Femur (tissue), 1 donor: ENCODE measurements around the gene LPGAT1.

Experiments used
- DNase-seq: peaks from one replicate; pipeline ENCODE4 v3.0.0-alpha.2; 2017

LPGAT1 gene

GRCh38 chr1:211827051-211827450 lies 3.5 kb downstream of the LPGAT1 start:
- no peak for DNase-seq

DNA sequence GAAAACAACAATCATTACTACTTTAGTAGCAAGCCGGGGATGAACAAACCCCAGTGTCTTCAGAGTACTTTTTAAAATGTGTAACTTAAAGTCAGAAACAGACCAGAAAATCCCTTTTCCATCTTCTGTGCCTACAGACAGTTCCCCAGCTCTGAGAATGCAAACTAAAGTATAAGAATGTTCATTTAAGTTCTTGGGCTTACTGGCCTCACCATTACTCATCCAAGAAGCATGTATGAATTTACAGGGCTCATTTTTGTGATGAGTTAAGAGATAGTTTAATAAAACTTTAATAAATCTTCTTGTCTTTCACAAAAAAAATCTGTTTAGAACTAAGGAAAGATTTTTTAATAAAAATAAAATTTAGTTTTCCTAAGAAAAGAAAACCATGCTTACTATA lies 4.6 kb downstream of the LPGAT1 start:
- no peak for DNase-seq

- DNase-seq: no peak
These were observed 7.7 kb downstream of the LPGAT1 start for GRCh38 chr1:211822677-211823407.

- no peak for DNase-seq
These were observed 14.0 kb downstream of the LPGAT1 start for GRCh38 chr1:211816586-211816985.

DNA sequence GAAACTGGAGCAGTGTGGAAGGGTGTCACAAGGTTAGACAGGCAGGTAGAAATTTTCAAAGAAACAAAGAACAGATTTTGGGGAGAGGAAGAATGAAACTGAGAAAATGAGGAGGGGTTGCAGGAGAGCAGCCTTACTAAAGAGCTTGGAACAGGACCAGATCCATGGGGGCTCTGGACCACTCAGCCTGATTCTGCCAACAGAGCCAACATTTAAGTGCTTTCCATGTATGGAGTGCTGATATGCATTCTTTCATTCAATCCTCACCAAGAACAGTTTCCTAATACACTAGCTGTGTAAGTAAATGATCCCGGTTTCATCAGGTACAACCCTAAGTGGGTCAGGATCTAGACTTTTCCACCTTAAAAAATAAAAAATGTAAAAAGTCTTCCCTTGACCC lies 16.2 kb downstream of the LPGAT1 start:
- no peak for DNase-seq

DNA sequence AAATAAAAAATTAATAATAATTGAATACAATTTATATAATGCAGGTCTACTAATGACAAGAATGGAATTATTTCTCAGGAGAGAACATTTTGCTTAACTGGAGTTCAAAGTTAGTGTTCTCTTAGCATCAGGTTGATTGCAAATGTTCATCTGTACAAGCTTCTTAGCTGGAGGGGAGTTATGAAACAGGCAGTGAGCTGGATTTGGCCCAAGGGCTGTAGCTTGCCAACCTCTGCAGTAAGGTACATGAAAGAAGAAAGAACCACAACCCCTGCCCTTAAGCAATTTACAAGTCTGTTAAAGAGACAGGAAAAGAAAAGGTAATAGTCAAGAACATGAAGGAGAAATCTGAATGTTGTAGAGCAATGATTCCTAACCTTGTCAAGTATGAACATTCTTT lies 17.0 kb downstream of the LPGAT1 start:
- peak; percentile 31 for DNase-seq

DNA sequence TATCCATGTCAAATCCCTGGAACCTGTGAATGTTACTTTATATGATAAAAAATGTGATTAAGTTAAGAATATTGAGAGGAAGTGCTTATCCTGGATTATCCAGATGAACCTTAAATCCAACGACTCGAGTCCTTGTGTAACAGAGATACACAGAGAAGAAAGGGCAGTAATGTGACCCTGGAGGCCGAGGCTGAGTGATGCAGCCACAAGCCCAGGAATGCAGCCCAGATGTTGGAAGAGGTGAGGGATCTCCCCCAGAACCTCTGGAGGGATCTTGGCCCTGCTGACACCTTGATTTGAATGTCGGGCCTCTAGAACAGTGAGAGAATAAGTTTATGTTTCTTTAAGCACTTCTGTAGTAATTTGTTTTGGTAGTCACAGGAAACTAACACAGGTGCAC lies 18.0 kb downstream of the LPGAT1 start:
- no peak for DNase-seq

DNA sequence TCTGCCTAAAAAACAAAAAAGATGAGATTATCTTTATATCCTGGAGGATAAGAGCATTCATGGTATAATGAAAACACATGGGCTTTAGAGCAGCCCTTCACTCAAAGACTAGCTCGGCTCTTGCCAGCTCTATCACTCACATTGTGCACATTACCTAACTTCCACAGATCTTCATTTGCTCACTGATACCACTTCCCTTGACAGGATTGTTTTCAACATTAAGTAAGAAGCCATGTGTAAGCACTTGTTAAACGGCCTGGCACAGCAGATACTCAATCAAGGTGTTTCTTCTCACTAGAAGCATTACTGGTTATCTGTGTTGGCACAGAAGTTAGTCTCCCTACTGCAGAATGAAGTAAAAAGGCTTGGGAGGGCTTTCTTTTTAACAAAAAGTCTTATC lies 18.7 kb downstream of the LPGAT1 start:
- DNase-seq: no peak

GRCh38 chr1:211811126-211811525 lies 19.4 kb downstream of the LPGAT1 start:
- DNase-seq: no peak

DNA sequence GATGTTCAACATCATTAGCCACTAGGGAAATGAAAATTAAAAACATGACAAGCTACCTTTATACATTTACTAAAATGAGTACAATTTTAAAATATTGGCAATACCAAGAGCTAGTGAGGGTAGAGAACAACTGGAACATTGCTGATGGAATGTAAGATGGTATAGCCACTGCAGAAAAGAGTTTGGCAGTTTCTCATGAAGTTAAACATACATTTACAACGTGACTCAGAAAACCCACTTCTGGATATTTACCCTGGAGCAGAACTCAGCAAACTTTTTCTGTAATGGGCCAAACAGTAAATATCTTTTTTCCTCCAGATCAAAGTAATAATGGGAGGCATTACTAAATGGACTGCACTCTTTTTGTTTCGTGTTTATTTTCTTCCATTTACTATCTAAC lies 22.1 kb downstream of the LPGAT1 start:
- DNase-seq: no peak

DNA sequence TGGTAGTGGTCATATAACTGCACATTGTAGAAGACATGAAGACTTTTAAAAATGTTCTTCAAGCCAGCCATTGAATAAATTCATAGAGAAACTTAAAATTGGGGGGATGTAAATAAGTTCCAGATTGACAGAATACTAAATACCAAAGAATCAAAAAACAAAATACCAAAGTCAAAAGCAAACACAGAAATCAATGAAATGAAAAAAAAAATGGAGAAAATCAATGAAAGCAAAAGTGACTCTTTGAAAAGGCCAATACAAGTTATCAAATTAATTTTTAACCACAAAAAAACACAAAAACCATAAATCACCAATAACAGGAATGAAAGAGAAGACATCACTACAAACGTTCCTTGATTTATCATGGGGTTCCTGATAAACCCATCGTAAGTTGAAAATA lies 25.6 kb downstream of the LPGAT1 start:
- no peak for DNase-seq

GRCh38 chr1:211800925-211801607 lies 29.5 kb downstream of the LPGAT1 start:
- no peak for DNase-seq

- DNase-seq: no peak
These were observed 32.6 kb downstream of the LPGAT1 start for GRCh38 chr1:211797994-211798393.

- DNase-seq: no peak
These were observed 38.6 kb downstream of the LPGAT1 start for GRCh38 chr1:211791979-211792378.

DNA sequence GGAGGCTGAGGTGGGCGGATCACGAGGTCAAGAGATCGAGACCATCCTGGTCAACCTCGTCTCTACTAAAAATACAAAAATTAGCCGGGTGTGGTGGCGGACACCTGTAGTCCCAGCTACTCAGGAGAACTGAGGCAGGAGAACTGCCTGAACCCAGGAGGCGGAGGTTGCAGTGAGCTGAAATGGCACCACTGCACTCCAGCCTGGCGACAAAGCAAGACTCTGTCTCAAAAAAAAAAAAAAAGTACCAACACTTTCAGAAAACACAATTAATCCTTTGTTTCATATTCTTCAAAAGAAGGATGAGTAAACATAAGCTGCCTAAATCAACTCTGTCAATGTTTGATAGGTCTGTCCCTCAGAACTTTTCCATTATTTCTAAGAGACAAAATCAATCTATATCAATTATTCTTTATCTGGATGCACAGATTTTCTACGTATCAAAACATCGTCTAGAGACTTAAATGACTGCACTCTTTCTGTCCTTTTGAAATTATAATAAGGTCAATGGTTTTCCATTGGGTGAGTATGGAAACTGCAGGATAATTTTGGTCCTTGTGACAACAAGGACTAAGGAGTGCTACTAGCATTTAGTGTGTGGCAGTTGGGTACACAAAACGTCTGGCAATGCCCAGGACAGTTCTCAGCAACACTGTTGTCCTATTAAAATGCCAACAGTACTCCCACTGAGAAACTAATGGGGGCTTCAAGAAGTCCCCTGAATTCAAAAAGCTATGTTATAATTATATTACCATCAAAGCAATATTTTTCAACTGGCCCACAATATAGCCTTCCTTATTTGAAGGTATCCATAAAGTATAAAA lies 40.7 kb downstream of the LPGAT1 start:
- DNase-seq: no peak

DNA sequence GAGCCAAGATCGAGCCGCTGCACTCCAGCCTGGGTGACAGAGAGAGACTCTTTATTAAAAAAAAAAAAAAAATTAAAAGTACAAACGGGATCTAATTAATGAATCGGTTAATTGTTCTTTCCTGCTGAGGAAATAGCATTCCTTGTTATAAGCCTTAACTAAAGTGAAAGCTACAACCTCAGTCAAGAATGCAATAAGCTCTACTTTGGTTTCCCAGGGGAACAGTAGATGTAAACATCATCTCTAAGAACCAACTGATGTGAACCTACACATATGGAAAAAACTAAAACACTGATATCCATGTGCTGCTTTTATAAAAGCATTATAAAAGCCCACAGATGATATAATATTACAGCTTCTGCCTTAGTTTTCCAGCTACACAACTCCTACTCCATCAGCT lies 41.9 kb downstream of the LPGAT1 start:
- DNase-seq: no peak

- DNase-seq: no peak
These were observed 46.7 kb downstream of the LPGAT1 start for GRCh38 chr1:211783897-211784296.

GRCh38 chr1:211783266-211783665 lies 47.3 kb downstream of the LPGAT1 start:
- no peak for DNase-seq

- DNase-seq: no peak
These were observed 49.3 kb downstream of the LPGAT1 start for GRCh38 chr1:211781260-211781659.

DNA sequence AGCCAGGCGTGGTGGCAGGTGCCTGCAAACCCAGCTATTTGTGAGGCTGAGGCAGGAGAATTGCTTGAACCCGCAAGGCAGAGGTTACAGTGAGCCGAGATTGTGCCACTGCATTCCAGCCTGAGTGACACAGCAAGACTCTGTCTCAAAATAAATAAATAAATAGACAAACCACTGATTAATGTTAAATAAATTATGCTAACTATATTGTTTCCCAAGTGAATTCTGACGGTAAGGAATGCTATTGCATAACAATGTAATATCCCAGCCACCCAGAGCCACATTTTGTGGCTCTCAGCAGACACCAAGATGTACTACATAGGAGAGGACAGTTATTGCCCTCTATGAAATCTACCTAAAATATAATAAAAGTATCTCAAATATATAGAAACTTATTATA lies 55.4 kb downstream of the LPGAT1 start:
- no peak for DNase-seq

GRCh38 chr1:211764701-211765100 lies 65.9 kb downstream of the LPGAT1 start:
- no peak for DNase-seq

DNA sequence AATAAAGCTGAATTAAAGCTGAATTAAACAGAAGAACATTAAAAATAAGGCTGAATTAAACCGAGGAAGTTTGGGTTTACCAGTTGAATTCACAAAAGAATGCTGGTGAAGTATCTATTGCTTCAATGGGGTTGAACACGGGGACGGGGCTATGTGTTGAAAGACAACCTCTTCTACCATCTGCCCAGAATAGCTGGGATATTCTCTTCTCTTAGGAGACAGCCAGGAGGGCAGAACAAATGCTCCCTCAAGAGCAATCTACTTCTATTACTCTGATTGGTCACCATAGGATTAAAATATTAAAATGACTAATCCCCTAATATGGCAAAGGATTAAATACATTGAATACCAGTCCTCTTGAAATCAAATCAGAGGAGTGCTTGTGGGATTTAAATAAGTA lies 68.4 kb downstream of the LPGAT1 start:
- no peak for DNase-seq

DNA sequence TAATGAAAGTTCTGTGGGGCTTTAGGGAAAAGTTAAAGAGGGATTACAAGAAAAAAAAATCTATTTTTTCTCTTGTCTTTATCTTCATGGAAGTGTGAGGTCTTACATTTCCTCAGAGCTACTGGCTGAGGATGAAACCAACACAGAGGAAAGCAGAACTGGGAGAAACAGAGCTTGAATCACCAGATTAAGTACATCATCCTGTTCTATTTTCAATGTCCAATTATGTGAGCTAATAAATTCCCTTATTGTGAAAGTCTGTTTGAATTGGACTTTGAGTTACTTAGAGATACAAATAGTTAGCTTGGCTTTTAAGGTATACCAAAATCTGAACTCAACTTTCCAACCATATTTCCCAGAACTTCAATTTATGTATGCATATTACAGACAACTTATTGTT lies 69.2 kb downstream of the LPGAT1 start:
- DNase-seq: no peak

DNA sequence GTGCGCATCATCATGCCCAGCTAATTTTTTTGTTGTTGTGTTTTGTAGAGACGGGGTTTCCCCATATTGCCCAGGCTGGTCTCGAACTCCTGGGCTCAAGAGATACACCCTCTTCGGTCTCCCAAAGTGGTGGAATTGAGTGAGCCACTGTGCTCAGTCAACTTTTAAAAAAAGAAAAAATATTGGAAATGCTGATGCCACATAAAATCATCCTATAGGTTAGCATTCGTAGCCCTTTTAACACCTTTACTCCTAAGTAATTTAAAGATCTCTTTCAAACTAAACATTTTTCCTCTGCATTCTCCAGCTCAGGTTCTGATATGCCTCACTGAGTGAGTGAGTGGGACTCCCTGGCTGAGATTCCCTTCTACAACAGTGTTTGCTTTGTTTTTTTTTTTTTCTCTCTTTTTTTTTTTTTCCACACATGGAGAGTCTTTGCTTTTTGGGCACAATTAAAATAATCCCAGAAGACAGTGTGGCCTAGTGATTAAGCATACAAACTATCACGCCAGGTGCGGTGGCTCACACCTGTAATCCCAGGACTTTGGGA lies 74.0 kb downstream of the LPGAT1 start:
- no peak for DNase-seq
